Coronary artery (tissue), 2 donors: Measurements from ENCODE around the gene AKR7A2.

ENCODE experiments used
- DNase-seq: peaks from one replicate; pipeline ENCODE4 v3.0.0-alpha.2; 2017; ENCODE audit warnings: low spot score
- H3K27ac ChIP-seq, 2 donors: fragments of 200-600 bp; sonication (generic); one replicate each; pipeline ENCODE4 v1.5.1; 2016 to 2019
- H3K4me3 ChIP-seq: fragments of 200-600 bp; sonication (generic); 2 replicates; pipeline ENCODE4 v1.5.1; 2016; ENCODE audit warnings: mild to moderate bottlenecking, moderate library complexity
- CTCF ChIP-seq: fragments of 200-600 bp; sonication (generic); IDR thresholded peaks from one replicate; pipeline ENCODE4 v1.5.1; 2019; ENCODE audit warnings: antibody characterized with exemption

The AKR7A2 gene

GRCh38 chr1:19338323-19338762, 26.4 kb upstream of the AKR7A2 start:
- H3K4me3 ChIP-seq = no peak overlapping the region
- no peak overlapping the region for H3K27ac ChIP-seq
- no peak for DNase-seq
- TF ChIP-seq CTCF = no peak

DNA sequence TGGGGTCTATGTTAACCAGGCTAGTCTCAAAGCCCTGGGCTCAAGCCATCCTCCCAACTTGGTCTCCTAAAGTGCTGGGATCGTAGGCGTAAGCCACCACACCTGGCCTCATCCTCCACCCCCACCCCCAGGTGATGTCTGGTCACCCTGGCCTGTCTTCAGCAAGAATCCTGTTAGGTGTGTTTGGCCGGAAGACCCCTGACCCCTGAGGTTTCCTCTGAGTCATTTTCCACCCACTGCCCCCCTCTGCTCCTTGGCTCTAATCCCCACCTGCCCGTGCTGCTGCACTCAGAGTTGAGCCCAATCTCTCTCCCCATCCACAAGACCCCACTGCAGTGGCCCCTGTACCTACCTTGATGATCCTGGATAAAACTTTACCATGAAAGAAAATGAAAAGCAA, 25.3 kb upstream of the AKR7A2 start:
- DNase-seq = no peak
- no peak overlapping the region for H3K27ac ChIP-seq
- no peak for TF ChIP-seq CTCF
- H3K4me3 ChIP-seq = no peak overlapping the region

- no peak for DNase-seq
- H3K27ac ChIP-seq = no peak overlapping the region
Observed at GRCh38 chr1:19336543-19336942, 24.6 kb upstream of the AKR7A2 start.

DNA sequence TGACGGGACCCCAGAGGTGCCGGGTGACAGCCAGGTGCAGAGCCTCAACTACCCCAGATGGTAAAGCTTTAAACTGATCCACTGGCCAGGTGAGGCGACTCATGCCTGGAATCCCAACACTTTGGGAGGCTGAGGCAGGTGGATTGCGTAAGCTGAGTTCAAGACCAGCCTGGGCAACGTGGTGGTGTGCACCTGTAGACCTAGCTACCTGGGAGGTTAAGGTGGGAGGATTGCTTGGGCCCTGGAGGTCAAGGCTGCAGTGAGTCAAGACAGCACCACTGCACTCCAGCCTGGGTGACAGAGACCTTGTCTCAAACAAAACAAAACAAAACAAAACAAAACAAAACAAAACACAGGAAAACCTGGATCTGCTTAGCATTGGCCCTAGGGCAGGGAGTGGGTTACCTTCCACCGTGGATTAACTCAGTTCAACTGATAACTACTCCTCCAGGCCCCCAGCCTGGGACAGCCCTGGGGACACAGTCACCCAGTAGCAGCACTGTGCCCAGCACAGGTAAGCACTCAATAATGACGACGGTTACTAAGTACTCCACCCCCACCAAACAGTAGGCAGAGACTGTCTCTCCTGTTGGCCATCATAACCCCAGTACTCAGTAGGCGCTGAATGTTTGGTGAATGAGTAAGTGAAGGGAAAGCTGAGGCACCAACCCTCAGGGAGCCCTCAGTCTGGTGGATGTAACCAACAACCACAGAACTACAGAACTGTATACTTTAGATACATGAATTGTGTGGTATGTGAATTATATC, 21.8 kb upstream of the AKR7A2 start:
- no peak overlapping the region for H3K27ac ChIP-seq
- no peak for DNase-seq
- TF ChIP-seq CTCF = no peak
- H3K4me3 ChIP-seq = no peak overlapping the region

More at GRCh38 chr1:19336543-19336942, 24.6 kb upstream of the AKR7A2 start:
- H3K4me3 ChIP-seq = no peak overlapping the region
- no peak for TF ChIP-seq CTCF

- no peak for TF ChIP-seq CTCF
- DNase-seq = no peak
- no peak overlapping the region for H3K4me3 ChIP-seq
- H3K27ac ChIP-seq = no peak overlapping the region
Observed at GRCh38 chr1:19332832-19333231, 20.9 kb upstream of the AKR7A2 start.

- no peak overlapping the region for H3K4me3 ChIP-seq
- no peak for TF ChIP-seq CTCF
- no peak overlapping the region for H3K27ac ChIP-seq
- DNase-seq = no peak
Observed at GRCh38 chr1:19331262-19331878, 19.4 kb upstream of the AKR7A2 start.
